ENCODE data around the gene MS4A18.

DNA sequence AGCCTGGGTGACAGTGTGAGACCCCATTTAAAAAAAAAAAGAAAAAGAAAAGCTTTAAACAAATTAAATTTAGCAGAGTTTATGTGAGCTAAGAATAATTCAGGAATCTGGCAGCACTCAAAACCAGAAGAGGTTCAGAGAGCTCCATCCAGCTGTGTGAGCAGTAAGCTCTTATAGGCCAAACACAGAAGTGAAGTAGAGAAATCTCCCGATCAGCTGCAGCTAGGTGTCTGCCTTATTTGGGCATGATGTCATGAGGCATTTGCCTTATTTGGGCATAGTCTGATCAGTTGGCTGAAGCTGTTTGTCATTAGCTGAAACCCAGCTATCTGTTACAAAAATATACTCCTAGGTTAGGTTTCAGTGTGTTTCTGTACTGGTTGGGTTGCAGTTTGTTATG, 40.4 kb downstream of the MS4A18 start:
- TF ChIP-seq, protein P1, sequence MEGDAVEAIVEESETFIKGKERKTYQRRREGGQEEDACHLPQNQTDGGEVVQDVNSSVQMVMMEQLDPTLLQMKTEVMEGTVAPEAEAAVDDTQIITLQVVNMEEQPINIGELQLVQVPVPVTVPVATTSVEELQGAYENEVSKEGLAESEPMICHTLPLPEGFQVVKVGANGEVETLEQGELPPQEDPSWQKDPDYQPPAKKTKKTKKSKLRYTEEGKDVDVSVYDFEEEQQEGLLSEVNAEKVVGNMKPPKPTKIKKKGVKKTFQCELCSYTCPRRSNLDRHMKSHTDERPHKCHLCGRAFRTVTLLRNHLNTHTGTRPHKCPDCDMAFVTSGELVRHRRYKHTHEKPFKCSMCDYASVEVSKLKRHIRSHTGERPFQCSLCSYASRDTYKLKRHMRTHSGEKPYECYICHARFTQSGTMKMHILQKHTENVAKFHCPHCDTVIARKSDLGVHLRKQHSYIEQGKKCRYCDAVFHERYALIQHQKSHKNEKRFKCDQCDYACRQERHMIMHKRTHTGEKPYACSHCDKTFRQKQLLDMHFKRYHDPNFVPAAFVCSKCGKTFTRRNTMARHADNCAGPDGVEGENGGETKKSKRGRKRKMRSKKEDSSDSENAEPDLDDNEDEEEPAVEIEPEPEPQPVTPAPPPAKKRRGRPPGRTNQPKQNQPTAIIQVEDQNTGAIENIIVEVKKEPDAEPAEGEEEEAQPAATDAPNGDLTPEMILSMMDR (IDR thresholded peaks at IDR 0.05): no peak
- TF ChIP-seq ZFX (IDR thresholded peaks at IDR 0.05; ENCODE audit: borderline replicate concordance): no peak
